GM12878 (cell line): ENCODE data around the gene GPR68. TPM values are rescaled to one million over a fixed set of nuclear protein-coding genes. Genes with fewer than 3 reads are reported as not detected.

Source experiments
- ATAC-seq: fragments of 200-7000 bp; cut with Tn5 transposase; 3 replicates; pipeline ENCODE4 v1.9.1; 2020; ENCODE audit warnings: mild to moderate bottlenecking, moderate library complexity
- BruUV-seq: library from RNA; stranded (reverse); fragments of 400-500 nt; replicated peaks from 2 replicates; lab custom pipeline; 2021; lab: Mats Ljungman, UMichigan
- CTCF ChIA-PET: fragments of 300-600 bp; sonication (Branson Sonifier 250); formaldehyde crosslinking; extraction: SDS; loops from one replicate; lab custom pipeline; 2021; ENCODE audit warnings: inconsistent platforms; lab: Yijun Ruan, JAX
- POLR2A ChIA-PET: fragments of 350-600 bp; formaldehyde crosslinking; extraction: SDS; loops from one replicate; lab custom pipeline; 2021; ENCODE audit warnings: inconsistent platforms; lab: Charles Lee
- RAD21 ChIA-PET: fragments of 300-600 bp; sonication (Branson Sonifier 250); formaldehyde crosslinking; loops from one replicate; lab custom pipeline; 2023; ENCODE audit warnings: antibody characterized with exemption; ENCODE audit not compliant: unreplicated experiment; lab: Charles Lee
- SMC1A ChIA-PET: fragments of 300-600 bp; sonication (Branson Sonifier 250); formaldehyde crosslinking; loops from one replicate; lab custom pipeline; 2023; ENCODE audit not compliant: unreplicated experiment, uncharacterized antibody; lab: Charles Lee
- DNase-seq: peaks from one replicate; pipeline ENCODE4 v3.0.0-alpha.2; 2011; ENCODE audit warnings: low read depth, low spot score
- FAIRE-seq: peaks from 3 replicates; lab custom pipeline; 2011; peaks lifted over from hg19 to GRCh38; lab: Jason Lieb, UNC
- H2AFZ ChIP-seq: 2 replicates; pipeline ENCODE4 v1.6.0; 2011; ENCODE audit warnings: low read depth, low read length, control low read depth; ENCODE audit not compliant: control insufficient read depth
- H3K27ac ChIP-seq: 2 replicates; pipeline ENCODE4 v1.5.1; 2011; ENCODE audit warnings: control low read depth; ENCODE audit not compliant: control insufficient read depth, insufficient read depth
- H3K27me3 ChIP-seq, 2 experiments: replicated peaks in 1 of 2; 2 replicates each; pipeline versions ENCODE4 v1.6.0 to v1.6.1; 2011; ENCODE audit warnings: low read length in 1 of 2; ENCODE audit not compliant: control insufficient read depth in 2 of 2, insufficient read depth in 2 of 2
- H3K36me3 ChIP-seq, 2 experiments: 2 replicates each; pipeline ENCODE4 v1.5.1; 2011; ENCODE audit warnings: low read length in 1 of 2; ENCODE audit not compliant: control insufficient read depth in 2 of 2, insufficient read depth in 2 of 2
- H3K4me1 ChIP-seq: 2 replicates; pipeline ENCODE4 v1.6.1; 2011; ENCODE audit warnings: mild to moderate bottlenecking, low read length, moderate library complexity, mixed read lengths; ENCODE audit not compliant: control insufficient read depth, insufficient read depth
- H3K4me2 ChIP-seq: 2 replicates; pipeline ENCODE4 v1.6.0; 2011; ENCODE audit warnings: control low read depth; ENCODE audit not compliant: control insufficient read depth, insufficient read depth
- H3K4me3 ChIP-seq: fragments of 200-600 bp; sonication (generic); 2 replicates; pipeline ENCODE4 v1.5.1; 2016
- H3K79me2 ChIP-seq: 2 replicates; pipeline ENCODE4 v1.6.0; 2011; ENCODE audit warnings: low read length; ENCODE audit not compliant: control insufficient read depth, insufficient read depth
- H3K9ac ChIP-seq: 2 replicates; pipeline ENCODE4 v1.8.0; 2011; ENCODE audit warnings: low read length, control low read depth, mixed read lengths; ENCODE audit not compliant: control insufficient read depth, insufficient read depth
- H3K9me3 ChIP-seq: replicated peaks from 3 replicates; pipeline ENCODE4 v1.5.1; 2011; ENCODE audit warnings: mild to moderate bottlenecking, low read length; ENCODE audit not compliant: control insufficient read depth, insufficient read depth
- H4K20me1 ChIP-seq: 2 replicates; pipeline ENCODE4 v1.6.0; 2011; ENCODE audit not compliant: control insufficient read depth, insufficient read depth
- RB1 ChIP-seq: fragments of 450-650 bp; formaldehyde crosslinking; IDR thresholded peaks from 2 replicates; pipeline ENCODE4 v1.6.1; 2017; ENCODE audit warnings: mild to moderate bottlenecking, borderline replicate concordance
- RELA ChIP-seq: fragments of 450-650 bp; IDR thresholded peaks from 2 replicates; pipeline ENCODE4 v1.8.0; 2014; ENCODE audit warnings: borderline replicate concordance; ENCODE audit not compliant: partially characterized antibody
- SREBF1 ChIP-seq: IDR thresholded peaks from 2 replicates; pipeline ENCODE4 v1.6.1; 2012; ENCODE audit warnings: mild to moderate bottlenecking, low read length
- ZNF24 ChIP-seq: fragments of 450-650 bp; IDR thresholded peaks from 2 replicates; pipeline ENCODE4 v1.6.1; 2017; ENCODE audit warnings: antibody characterized with exemption, mild to moderate bottlenecking
- WGBS: methylation state at CpG from one replicate; pipeline ENCODE4 v1.1.6; 2016; ENCODE audit warnings: low lambda C conversion rate; ENCODE audit not compliant: insufficient replicate concordance, insufficient coverage; ENCODE audit errors: missing lambda C conversion rate; 5-methylcytosine and 5-hydroxymethylcytosine counted together
- in situ Hi-C: fragments of 300-500 bp; cut with MboI; formaldehyde crosslinking; loops from 9 replicates; pipeline ENCODE4 v1.14.3; 2018; ENCODE audit warnings: mixed read lengths
- intact Hi-C: fragments of 100-400 bp; cut with micrococcal nuclease; formaldehyde crosslinking; loops from one replicate; pipeline ENCODE4 v1.14.2; 2022; ENCODE audit not compliant: unreplicated experiment
- polyA plus RNA-seq, 11 experiments: library from polyadenylated mRNA; depleted of rRNA in 4 of 11; unstranded in 6 of 11; stranded (reverse) in 5 of 11; fragments of >200 nt; fragmentation: Nextera tagmentation in 4 of 11; fragmentation: Illumina TruSeq in 1 of 11; extraction: Ambion mirVana in 4 of 11; extraction: Trizol in 1 of 11; gene quantifications; 1 replicate in 1 of 11; 2 replicates in 10 of 11; pipeline versions ENCODE4 v1.2.1 to v1.2.3, GENCODE V29; 2011 to 2016; ENCODE audit warnings: inconsistent platforms in 2 of 11, missing spikeins in 2 of 11, low read depth in 1 of 11
- total RNA-seq, 4 experiments: library from RNA; depleted of rRNA in 3 of 4; stranded (reverse); fragments of >200 nt in 3 of 4; fragmentation: Illumina TruSeq in 1 of 4; extraction: Trizol in 1 of 4; gene quantifications; 2 replicates each; pipeline versions ENCODE4 v1.2.1 to v1.2.3, GENCODE V29; 2013 to 2021
- TF ChIP-seq, protein P1 (sequence below): IDR thresholded peaks from 2 replicates; pipeline ENCODE4 v1.6.1; 2011; ENCODE audit warnings: borderline replicate concordance, low read depth, mild to moderate bottlenecking, moderate library complexity, mixed read lengths, low read length; ENCODE audit not compliant: insufficient read depth; ENCODE audit errors: extremely low read length
- TF ChIP-seq, protein P2 (sequence below): fragments of 450-650 bp; IDR thresholded peaks from 2 replicates; pipeline ENCODE4 v1.6.1; 2016; ENCODE audit warnings: mild to moderate bottlenecking

Gene GPR68
- total and polyA plus RNA-seq, 10 of the 15 experiments (the other 5 are each of a cell fraction or from before 2014, with no cell fraction given): 0.06 to 3.4 (median 1.8) TPM

DNA sequence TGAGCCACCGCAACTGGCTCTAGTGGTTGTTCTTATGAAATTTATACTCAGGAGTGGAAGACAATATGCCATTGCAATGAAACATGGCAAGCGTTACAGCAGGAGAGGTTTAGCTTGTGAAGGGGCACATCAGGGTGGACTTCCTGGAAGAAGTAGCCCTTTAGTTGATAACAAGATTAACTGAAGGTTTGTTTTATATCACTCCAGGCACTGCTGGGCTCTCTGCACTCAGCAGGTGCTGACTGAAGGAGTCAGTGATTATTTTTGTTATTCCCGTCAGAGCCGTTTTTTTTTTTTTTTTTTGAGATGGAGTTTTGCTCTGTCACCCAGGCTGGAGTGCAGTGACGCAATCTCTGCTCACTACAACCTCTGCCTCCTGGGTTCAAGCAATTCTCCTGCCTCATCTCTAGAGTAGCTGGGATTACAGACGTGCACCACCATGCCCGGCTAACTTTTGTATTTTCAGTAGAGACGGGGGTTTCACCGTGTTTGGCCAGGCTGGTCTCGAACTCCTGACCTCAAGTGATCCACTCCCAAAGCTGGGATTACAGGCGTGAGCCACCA is 17.6 kb upstream of the GPR68 start:
- in situ Hi-C loops: no loop called here
- H2AFZ ChIP-seq: no peak overlapping the region
- no peak overlapping the region for H3K4me3 ChIP-seq
- intact Hi-C loops: no loop called here
- no TSS peak for BruUV-seq
- DNase-seq: no peak
- ChIA-PET CTCF (interaction anchor here (0.7 to 2.1 kb wide), 3 partner anchors 19 to 206 kb away, joined by 3 to 5 read pairs (median 4); no protein-coding TSS in a partner anchor), POLR2A (no interaction called here)
- peaks cover 0 to 4% of the 10 kb centered on the region in 2 experiments; a peak in 1 of 4 replicates for H3K27me3 ChIP-seq
- no peaks in the 10 kb centered on the region for H3K79me2 ChIP-seq
- H3K36me3 ChIP-seq: no peaks in the 10 kb centered on the region
- H3K27ac ChIP-seq: no peak overlapping the region
- TF ChIP-seq SREBF1 (no peak), RELA (no peak), ZNF24 (no peak), RB1 (no peak)
- TF ChIP-seq, protein P1, sequence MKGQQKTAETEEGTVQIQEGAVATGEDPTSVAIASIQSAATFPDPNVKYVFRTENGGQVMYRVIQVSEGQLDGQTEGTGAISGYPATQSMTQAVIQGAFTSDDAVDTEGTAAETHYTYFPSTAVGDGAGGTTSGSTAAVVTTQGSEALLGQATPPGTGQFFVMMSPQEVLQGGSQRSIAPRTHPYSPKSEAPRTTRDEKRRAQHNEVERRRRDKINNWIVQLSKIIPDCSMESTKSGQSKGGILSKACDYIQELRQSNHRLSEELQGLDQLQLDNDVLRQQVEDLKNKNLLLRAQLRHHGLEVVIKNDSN: no peak
- TF ChIP-seq, protein P2, sequence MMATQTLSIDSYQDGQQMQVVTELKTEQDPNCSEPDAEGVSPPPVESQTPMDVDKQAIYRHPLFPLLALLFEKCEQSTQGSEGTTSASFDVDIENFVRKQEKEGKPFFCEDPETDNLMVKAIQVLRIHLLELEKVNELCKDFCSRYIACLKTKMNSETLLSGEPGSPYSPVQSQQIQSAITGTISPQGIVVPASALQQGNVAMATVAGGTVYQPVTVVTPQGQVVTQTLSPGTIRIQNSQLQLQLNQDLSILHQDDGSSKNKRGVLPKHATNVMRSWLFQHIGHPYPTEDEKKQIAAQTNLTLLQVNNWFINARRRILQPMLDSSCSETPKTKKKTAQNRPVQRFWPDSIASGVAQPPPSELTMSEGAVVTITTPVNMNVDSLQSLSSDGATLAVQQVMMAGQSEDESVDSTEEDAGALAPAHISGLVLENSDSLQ: no peak
- TF ChIP-seq, all 136 proteins: peak for 0
- no peak for FAIRE-seq
- Histone ChIP-seq H3K4me2 (no peak overlapping the region), H3K9ac (no peak overlapping the region), H4K20me1 (no peaks in the 10 kb centered on the region), H3K4me1 (no peaks in the 10 kb centered on the region), H3K9me3 (no peaks in the 10 kb centered on the region)
- ATAC-seq: no peak
- 56% methylated on average over 11 of the region's 11 CpGs for WGBS
- RAD21 ChIA-PET: interaction anchor here (1.0 kb wide), 1 partner anchor 39 kb away, joined by 3 read pairs; no protein-coding TSS in a partner anchor
- SMC1A ChIA-PET: interaction anchor here (1.0 kb wide), 2 partner anchors 19 to 36 kb away, joined by 4 read pairs; no protein-coding TSS in a partner anchor
